Right lobe of liver (tissue), 4 donors: ENCODE results near the gene ARF1.

Experiments
- CTCF ChIP-seq, 4 donors: fragments of 200-600 bp in 3 of 4; fragments of 450-650 bp in 1 of 4; IDR thresholded peaks; one replicate each; pipeline versions ENCODE4 v1.5.1 to v1.8.0; 2016 to 2022; ENCODE audit warnings: antibody characterized with exemption in 4 of 4, mild to moderate bottlenecking in 2 of 4
- POLR2A ChIP-seq: fragments of 450-650 bp; IDR thresholded peaks from one replicate; pipeline ENCODE4 v1.6.1; 2017; ENCODE audit warnings: antibody characterized with exemption, mild to moderate bottlenecking
- donor health status: DM: no; HTN: no; CAD: no.
- donor health status: DM: no; HTN: no; CAD: no.
- donor health status: DM: no; HTN: yes; CAD: no.

- no peak for TF ChIP-seq CTCF (IDR thresholded peaks at IDR 0.05)
- TF ChIP-seq POLR2A: no peak
These were observed 40.5 kb downstream of the ARF1 start for GRCh38 chr1:228122921-228123441.
